HCT116 (cell line): Measurements from ENCODE around the gene GPRIN2. TPM values are rescaled to one million over a fixed set of nuclear protein-coding genes. Genes with fewer than 3 reads are reported as not detected.

ENCODE experiments used
- ATAC-seq: fragments of 200-7000 bp; cut with Tn5 transposase; 2 replicates; pipeline ENCODE4 v1.9.1; 2020; ENCODE audit warnings: mild to moderate bottlenecking, moderate library complexity
- BruUV-seq: library from RNA; stranded (reverse); fragments of 400-500 nt; replicated peaks from 2 replicates; lab custom pipeline; 2021; lab: Mats Ljungman, UMichigan
- CTCF ChIA-PET: fragments of 300-600 bp; sonication (Branson Sonifier 250); formaldehyde crosslinking; loops from one replicate; lab custom pipeline; 2021; ENCODE audit warnings: antibody characterized with exemption; lab: Charles Lee
- POLR2A ChIA-PET: fragments of 300-600, 350-600 bp; sonication (Branson Sonifier 250); formaldehyde crosslinking; loops from one replicate; lab custom pipeline; 2021; ENCODE audit warnings: antibody characterized with exemption; lab: Charles Lee
- RAD21 ChIA-PET, 2 experiments: fragments of 300-600 bp; sonication (Branson Sonifier 250); formaldehyde crosslinking; loops; one replicate each; lab custom pipeline; 2023; ENCODE audit warnings: low total read pairs in 2 of 2; ENCODE audit not compliant: uncharacterized antibody in 2 of 2, unreplicated experiment in 2 of 2, low non-redundant PET in 1 of 2; lab: Charles Lee
- DNase-seq: peaks from one replicate; pipeline ENCODE4 v3.0.0-alpha.2; 2010; ENCODE audit warnings: low read depth, low spot score
- H2AFZ ChIP-seq: fragments of 200-600 bp; shearing (Covaris generic), sonication (generic); 2 replicates; pipeline ENCODE4 v1.6.1; 2017; ENCODE audit warnings: low read depth, mixed run types, mixed read lengths, antibody characterized with exemption, low read length; ENCODE audit not compliant: poor library complexity, severe bottlenecking
- H3K27ac ChIP-seq: 2 replicates; pipeline ENCODE4 v1.5.1; 2012; ENCODE audit warnings: low read depth, low read length
- H3K27me3 ChIP-seq: fragments of 200-600 bp; sonication (generic); 2 replicates; pipeline ENCODE4 v1.6.1; 2016; ENCODE audit warnings: mixed run types, low read length, mixed read lengths; ENCODE audit not compliant: insufficient read depth
- H3K36me3 ChIP-seq, 2 experiments: fragments of 200-500 bp in 1 of 2; fragments of 200-600 bp in 1 of 2; sonication (Bioruptor generic) in 1 of 2; sonication (generic) in 1 of 2; 2 replicates each; pipeline versions ENCODE4 v1.5.1 to v1.6.1; 2014 to 2016; ENCODE audit warnings: low read length in 2 of 2, inconsistent platforms in 1 of 2, mixed read lengths in 1 of 2, mixed run types in 1 of 2; ENCODE audit not compliant: insufficient read depth in 2 of 2, control insufficient read depth in 1 of 2
- H3K4me1 ChIP-seq, 2 experiments: fragments of 200-600 bp in 1 of 2; sonication (generic) in 1 of 2; 2 replicates each; pipeline versions ENCODE4 v1.5.1 to v1.6.1; 2012 to 2017; ENCODE audit warnings: low read length in 2 of 2, inconsistent platforms in 1 of 2, mild to moderate bottlenecking in 1 of 2, mixed read lengths in 1 of 2, mixed run types in 1 of 2, moderate library complexity in 1 of 2; ENCODE audit not compliant: insufficient read depth in 2 of 2, control insufficient read depth in 1 of 2
- H3K4me2 ChIP-seq: fragments of 200-600 bp; sonication (generic); 2 replicates; pipeline ENCODE4 v1.6.1; 2017; ENCODE audit warnings: mixed run types, low read length, mixed read lengths
- H3K4me3 ChIP-seq, 2 experiments: fragments of 200-600 bp in 1 of 2; sonication (generic) in 1 of 2; replicated peaks in 1 of 2; 2 replicates each; pipeline ENCODE4 v1.5.1; 2011 to 2016; ENCODE audit warnings: low read length in 2 of 2, control low read depth in 1 of 2, low read depth in 1 of 2, mild to moderate bottlenecking in 1 of 2, mixed read lengths in 1 of 2, mixed run types in 1 of 2
- H3K79me2 ChIP-seq: fragments of 200-600 bp; sonication (generic); 2 replicates; pipeline ENCODE4 v1.6.1; 2017; ENCODE audit warnings: mild to moderate bottlenecking, mixed run types, low read length, moderate library complexity, mixed read lengths; ENCODE audit not compliant: insufficient read depth
- H3K9ac ChIP-seq: fragments of 200-600 bp; sonication (generic); 2 replicates; pipeline ENCODE4 v1.6.1; 2016; ENCODE audit warnings: low read length, mixed read lengths
- H3K9me2 ChIP-seq: fragments of 200-600 bp; sonication (generic), shearing (Covaris generic); 2 replicates; pipeline ENCODE4 v1.6.1; 2017; ENCODE audit warnings: mixed run types, mild to moderate bottlenecking, moderate library complexity; ENCODE audit not compliant: insufficient read depth
- H3K9me3 ChIP-seq, 2 experiments: fragments of 200-500 bp in 1 of 2; fragments of 200-600 bp in 1 of 2; sonication (Bioruptor generic) in 1 of 2; sonication (generic) in 1 of 2; 2 replicates each; pipeline ENCODE4 v1.6.1; 2014 to 2017; ENCODE audit warnings: low read length in 2 of 2, mixed read lengths in 2 of 2, inconsistent platforms in 1 of 2, low read depth in 1 of 2, mild to moderate bottlenecking in 1 of 2, mixed run types in 1 of 2, moderate library complexity in 1 of 2; ENCODE audit not compliant: control insufficient read depth in 1 of 2, insufficient read depth in 1 of 2
- H4K20me1 ChIP-seq: fragments of 200-600 bp; sonication (generic), shearing (Covaris generic); 2 replicates; pipeline ENCODE4 v1.6.1; 2017; ENCODE audit warnings: mixed run types, mild to moderate bottlenecking, moderate library complexity; ENCODE audit not compliant: insufficient read depth
- EGR1 ChIP-seq: IDR thresholded peaks from 2 replicates; pipeline ENCODE4 v1.6.1; 2012; ENCODE audit warnings: low read depth
- ELF1 ChIP-seq: IDR thresholded peaks from 2 replicates; pipeline ENCODE4 v1.6.1; 2012; ENCODE audit warnings: low read depth, borderline replicate concordance
- EZH2 ChIP-seq: fragments of 200-600 bp; sonication (generic); IDR thresholded peaks from 2 replicates; pipeline ENCODE4 v1.6.1; 2017; ENCODE audit warnings: antibody characterized with exemption, mixed run types
- EZH2phosphoT487 ChIP-seq: fragments of 200-600 bp; IDR thresholded peaks from 2 replicates; pipeline ENCODE4 v1.6.1; 2018; ENCODE audit warnings: antibody characterized with exemption, borderline replicate concordance
- JUND ChIP-seq: IDR thresholded peaks from 2 replicates; pipeline ENCODE4 v1.6.1; 2012
- POLR2A ChIP-seq: IDR thresholded peaks from 2 replicates; pipeline ENCODE4 v1.7.0; 2011; ENCODE audit warnings: borderline replicate concordance; ENCODE audit not compliant: insufficient read depth, insufficient read length; ENCODE audit errors: extremely low read depth
- RAD21 ChIP-seq: IDR thresholded peaks from 2 replicates; pipeline ENCODE4 v1.6.1; 2012; ENCODE audit warnings: low read depth, mild to moderate bottlenecking
- REST ChIP-seq: IDR thresholded peaks from 2 replicates; pipeline ENCODE4 v1.6.1; 2012; ENCODE audit warnings: low read depth
- SRF ChIP-seq: IDR thresholded peaks from 2 replicates; pipeline ENCODE4 v1.6.1; 2012; ENCODE audit warnings: low read depth
- TCF7L2 ChIP-seq: IDR thresholded peaks from 2 replicates; pipeline ENCODE4 v1.7.0; 2011; ENCODE audit warnings: borderline replicate concordance, inconsistent platforms; ENCODE audit not compliant: insufficient read depth, insufficient read length; ENCODE audit errors: extremely low read depth
- ZNF274 ChIP-seq: fragments of 200-500 bp; sonication (Bioruptor generic); IDR thresholded peaks from 2 replicates; pipeline ENCODE4 v1.6.1; 2014; ENCODE audit warnings: mild to moderate bottlenecking, low read depth, low read length, inconsistent platforms
- intact Hi-C: fragments of 100-400 bp; cut with micrococcal nuclease; formaldehyde crosslinking; loops from 2 replicates; pipeline ENCODE4 v1.10.0; 2022
- total RNA-seq: library from RNA; stranded (reverse); gene quantifications from one replicate; pipeline ENCODE4 v1.2.1, GENCODE V29; 2021; ENCODE audit not compliant: unreplicated experiment
- TF ChIP-seq, protein P1 (sequence below): IDR thresholded peaks from 2 replicates; pipeline ENCODE4 v1.6.1; 2012
- TF ChIP-seq, protein P2 (sequence below): IDR thresholded peaks from 2 replicates; pipeline ENCODE4 v1.6.1; 2011; ENCODE audit warnings: mild to moderate bottlenecking, low read length, moderate library complexity; ENCODE audit not compliant: insufficient replicate concordance; ENCODE audit errors: extremely low read depth

Gene GPRIN2
- total RNA-seq, 1 experiment from 2014 or later: 1.7 TPM

- TF ChIP-seq ELF1 (no peak), TCF7L2 (no peak), SRF (no peak)
- TF ChIP-seq, protein P1, sequence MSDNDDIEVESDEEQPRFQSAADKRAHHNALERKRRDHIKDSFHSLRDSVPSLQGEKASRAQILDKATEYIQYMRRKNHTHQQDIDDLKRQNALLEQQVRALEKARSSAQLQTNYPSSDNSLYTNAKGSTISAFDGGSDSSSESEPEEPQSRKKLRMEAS: no peak
- TF ChIP-seq, all 23 proteins: peak for 0
Observed at GRCh38 chr10:46515793-46516192, 40.7 kb downstream of the GPRIN2 start (continued).

GRCh38 chr10:46515366-46515765 lies 41.1 kb downstream of the GPRIN2 start:
- ATAC-seq: no peak
- Histone ChIP-seq H3K79me2 (no peaks in the 10 kb centered on the region), H4K20me1 (no peaks in the 10 kb centered on the region), H3K36me3 (no peaks in the 10 kb centered on the region), H3K9ac (no peak overlapping the region), H3K9me2 (no peaks in the 10 kb centered on the region), H3K9me3 (no peaks in the 10 kb centered on the region), H3K27me3 (no peaks in the 10 kb centered on the region), H3K27ac (no peak overlapping the region)
- DNase-seq: no peak
- RAD21 ChIA-PET: no interaction called here
- BruUV-seq: no TSS peak
- intact Hi-C loops: no loop called here
- POLR2A ChIA-PET: no interaction called here
- no peak for TF ChIP-seq EZH2
- no peak for TF ChIP-seq EZH2phosphoT487
- no peak for TF ChIP-seq TCF7L2
- no peak for TF ChIP-seq ELF1
- TF ChIP-seq, protein P1: no peak
- TF ChIP-seq, protein P2, sequence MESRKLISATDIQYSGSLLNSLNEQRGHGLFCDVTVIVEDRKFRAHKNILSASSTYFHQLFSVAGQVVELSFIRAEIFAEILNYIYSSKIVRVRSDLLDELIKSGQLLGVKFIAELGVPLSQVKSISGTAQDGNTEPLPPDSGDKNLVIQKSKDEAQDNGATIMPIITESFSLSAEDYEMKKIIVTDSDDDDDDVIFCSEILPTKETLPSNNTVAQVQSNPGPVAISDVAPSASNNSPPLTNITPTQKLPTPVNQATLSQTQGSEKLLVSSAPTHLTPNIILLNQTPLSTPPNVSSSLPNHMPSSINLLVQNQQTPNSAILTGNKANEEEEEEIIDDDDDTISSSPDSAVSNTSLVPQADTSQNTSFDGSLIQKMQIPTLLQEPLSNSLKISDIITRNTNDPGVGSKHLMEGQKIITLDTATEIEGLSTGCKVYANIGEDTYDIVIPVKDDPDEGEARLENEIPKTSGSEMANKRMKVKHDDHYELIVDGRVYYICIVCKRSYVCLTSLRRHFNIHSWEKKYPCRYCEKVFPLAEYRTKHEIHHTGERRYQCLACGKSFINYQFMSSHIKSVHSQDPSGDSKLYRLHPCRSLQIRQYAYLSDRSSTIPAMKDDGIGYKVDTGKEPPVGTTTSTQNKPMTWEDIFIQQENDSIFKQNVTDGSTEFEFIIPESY: no peak
- no peak for TF ChIP-seq EGR1
- TF ChIP-seq ZNF274: no peak
- no peak for TF ChIP-seq REST
- no peak for TF ChIP-seq RAD21
- no peak for TF ChIP-seq JUND
- no peak for TF ChIP-seq POLR2A
- TF ChIP-seq, all 23 proteins: peak for 0
- Histone ChIP-seq H3K4me2 (no peak overlapping the region), H2AFZ (no peak overlapping the region), H3K4me1 (peaks cover 0 to 11% of the 10 kb centered on the region in 2 experiments; a peak in 2 of 4 replicates), H3K4me3 (no peak overlapping the region)
- CTCF ChIA-PET: interaction anchor here (0.7 kb wide), 1 partner anchor 31 kb away, joined by 3 read pairs; no protein-coding TSS in a partner anchor
